GM12892 (cell line): Measurements from ENCODE around the gene HORMAD1.

Source experiments
- POLR2A ChIP-seq: IDR thresholded peaks from 2 replicates; pipeline ENCODE4 v1.6.1; 2011; ENCODE audit warnings: low read depth, low read length, control low read depth
- POLR2AphosphoS5 ChIP-seq: IDR thresholded peaks from 2 replicates; pipeline ENCODE4 v1.6.1; 2011; ENCODE audit warnings: low read depth, low read length, control low read depth
- TAF1 ChIP-seq: IDR thresholded peaks from 2 replicates; pipeline ENCODE4 v1.6.1; 2011; ENCODE audit warnings: low read depth, mild to moderate bottlenecking, control low read depth, low read length, borderline replicate concordance

DNA sequence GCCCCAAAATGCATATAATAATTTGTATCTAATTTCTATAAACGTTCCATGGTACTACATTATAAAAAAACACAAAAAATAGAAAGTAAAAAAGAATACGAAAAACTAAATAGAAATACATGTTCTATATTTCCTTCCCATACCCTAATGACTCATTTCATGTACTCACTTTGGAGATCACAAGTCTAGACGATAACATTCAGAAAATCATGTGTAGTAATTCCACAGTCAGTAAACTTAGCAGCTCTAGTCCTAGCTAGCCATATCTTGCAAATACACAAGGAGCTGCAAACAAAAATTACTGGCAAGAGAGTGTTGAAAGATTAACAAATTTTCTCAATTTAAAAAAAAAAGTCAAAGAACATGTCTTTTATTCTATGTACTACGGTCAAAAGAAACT, 25.1 kb downstream of the HORMAD1 start:
- TF ChIP-seq POLR2A (no peak), TAF1 (no peak), POLR2AphosphoS5 (no peak)
